HG03045 (cell line): ENCODE measurements around the gene B4GALT5.
"Not testable (repeated sequence)": the region's sequence is repeated elsewhere in the genome, so short reads cannot be mapped to it uniquely, and the experiment has no call there.

Experiments used
- ATAC-seq: cut with Tn5 transposase; IDR thresholded peaks from one replicate; pipeline ENCODE4 v1.9.1; 2021; ENCODE audit warnings: mild to moderate bottlenecking, moderate library complexity; ENCODE audit not compliant: unreplicated experiment

The B4GALT5 gene

DNA sequence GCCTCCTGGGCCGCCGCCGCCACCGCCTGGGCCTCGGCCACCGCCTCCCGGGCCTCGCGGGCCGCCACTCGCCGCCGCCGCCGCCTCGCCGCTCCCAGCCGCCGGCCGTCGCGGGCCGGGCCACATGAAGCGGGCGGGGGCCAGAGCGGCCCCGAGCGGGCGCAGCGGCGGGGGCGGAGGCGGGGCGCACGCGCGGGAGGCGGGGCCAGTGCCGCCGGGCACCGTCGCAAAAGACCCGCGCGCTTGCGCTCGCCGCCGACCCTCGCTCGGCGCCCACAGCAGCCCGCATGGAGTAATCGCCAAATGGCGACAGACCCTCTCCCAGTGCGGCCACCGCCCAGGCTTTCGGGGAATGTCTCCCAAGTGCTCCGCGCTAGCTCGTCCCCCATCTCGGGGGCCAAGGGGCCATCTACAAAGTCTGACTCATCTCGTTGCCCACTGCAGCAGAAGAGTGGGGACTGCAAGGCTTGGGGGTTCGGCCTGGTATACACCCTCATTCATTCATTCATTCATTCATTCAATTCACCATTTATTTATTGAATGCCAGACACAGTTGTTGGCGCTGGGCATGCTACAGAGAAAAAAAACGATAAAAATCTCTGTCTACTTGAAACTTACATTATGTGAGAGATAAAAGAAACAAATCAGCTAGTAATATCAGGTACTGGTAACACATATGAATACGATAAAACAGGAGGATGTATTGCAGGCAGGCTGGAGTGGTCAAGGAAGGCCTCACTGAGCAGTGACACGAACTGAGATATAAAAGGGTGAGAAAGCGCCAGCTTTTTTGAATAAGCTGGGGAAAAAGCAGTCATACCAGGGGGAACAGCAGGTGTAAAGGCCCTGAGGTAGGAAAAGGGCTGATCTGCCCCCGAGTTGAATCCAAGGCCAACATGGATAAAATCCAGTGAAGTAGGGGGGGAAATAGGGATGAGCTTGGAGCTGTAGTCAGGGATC is at the start of gene B4GALT5:
TSS of gene B4GALT5 (minus strand) at position 126 of the 960 bp plus-strand sequence. CDS start 188 bp downstream, outside the sequence.
- peak; percentile 85 for ATAC-seq

DNA sequence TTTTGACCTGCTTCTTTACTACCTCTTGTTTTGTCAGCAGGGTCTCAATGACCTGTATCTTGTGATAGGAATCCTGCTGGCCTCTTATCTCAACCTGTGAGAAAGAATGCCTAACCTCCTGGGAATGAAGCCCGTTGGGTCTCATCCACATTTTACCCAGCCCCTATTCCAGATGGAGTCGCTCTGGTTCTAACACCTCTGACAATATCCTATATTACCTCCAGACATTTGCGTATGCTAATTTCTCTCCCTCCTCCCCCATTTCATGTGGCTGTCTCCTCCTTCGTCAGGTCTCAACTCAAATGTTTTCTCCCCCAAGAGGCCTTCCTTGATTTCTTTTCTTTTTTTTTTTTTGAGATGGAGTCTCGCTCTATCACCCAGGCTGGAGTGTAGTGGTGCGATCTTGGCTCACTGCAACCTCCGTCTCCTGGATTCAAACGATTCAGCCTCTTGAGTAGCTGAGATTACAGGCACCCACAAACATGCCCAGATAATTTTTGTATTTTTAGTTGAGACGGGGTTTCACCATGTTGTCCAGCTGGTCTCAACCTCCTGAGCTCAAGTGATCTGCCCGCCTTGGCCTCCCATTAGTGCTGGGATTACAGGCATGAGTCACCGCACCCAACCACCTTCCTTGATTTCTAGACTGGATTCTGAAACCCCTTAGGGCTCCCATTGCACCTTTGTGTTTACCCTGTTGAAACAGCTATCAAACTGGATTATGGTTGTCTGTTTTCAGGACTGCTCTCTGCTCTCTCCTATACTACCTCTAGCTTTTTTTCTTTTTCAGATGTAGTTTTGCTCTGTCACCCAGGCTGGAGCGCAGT is 49.5 kb upstream of the B4GALT5 start:
- ATAC-seq, result no peak

DNA sequence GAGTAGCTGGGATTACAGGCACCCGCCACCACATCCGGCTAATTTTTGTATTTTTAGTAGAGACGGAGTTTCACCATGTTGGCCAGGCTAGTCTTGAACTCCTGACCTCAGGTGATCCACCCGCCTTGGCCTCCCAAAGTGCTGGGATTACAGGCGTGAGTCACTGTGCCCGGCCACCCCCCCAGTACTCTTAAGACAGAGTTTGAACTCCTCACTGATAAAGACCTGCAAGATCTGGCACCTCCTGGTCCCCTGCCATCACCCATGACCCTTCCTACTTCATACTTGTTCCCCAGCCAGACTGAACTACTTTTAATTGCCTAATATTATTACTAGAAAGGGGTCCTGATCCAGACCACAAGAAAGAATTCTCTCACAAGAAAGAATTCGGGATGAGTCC is 48.2 kb upstream of the B4GALT5 start:
- not testable (repeated sequence) for ATAC-seq

DNA sequence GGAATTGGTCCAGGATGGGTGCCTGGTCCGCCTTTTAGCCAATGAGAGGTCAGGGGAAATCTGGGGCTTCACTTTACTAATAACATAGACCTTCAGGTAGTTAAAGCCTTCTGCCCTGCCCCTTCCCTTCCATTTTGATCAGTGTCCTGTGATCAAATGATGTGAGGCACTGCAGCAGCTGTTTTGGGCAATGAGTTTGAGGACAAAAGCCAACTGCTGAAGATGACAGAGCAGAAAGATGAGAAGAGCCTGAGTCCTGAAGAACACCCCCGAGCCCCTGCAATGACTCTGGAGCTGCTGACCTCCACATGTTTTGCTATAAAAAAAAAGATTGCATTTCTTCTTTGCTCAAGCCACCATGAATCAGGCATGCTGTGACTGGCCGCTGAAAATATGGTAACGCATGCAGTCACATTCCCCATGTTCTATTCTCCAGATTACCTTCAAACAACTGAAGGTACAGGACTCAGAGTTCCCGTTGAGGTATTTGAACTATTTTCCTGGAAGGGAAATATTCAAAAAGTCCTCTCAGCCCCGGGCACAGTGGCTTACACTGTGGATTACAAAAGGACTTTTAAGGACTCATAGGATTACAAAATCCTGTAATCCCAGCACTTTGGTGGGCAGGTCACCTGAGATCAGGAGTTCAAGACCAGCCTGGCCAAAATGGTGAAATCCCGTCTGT is 45.7 kb upstream of the B4GALT5 start:
- no peak for ATAC-seq

GRCh38 chr20:49758781-49759180 is 45.1 kb upstream of the B4GALT5 start:
- ATAC-seq, result no peak

DNA sequence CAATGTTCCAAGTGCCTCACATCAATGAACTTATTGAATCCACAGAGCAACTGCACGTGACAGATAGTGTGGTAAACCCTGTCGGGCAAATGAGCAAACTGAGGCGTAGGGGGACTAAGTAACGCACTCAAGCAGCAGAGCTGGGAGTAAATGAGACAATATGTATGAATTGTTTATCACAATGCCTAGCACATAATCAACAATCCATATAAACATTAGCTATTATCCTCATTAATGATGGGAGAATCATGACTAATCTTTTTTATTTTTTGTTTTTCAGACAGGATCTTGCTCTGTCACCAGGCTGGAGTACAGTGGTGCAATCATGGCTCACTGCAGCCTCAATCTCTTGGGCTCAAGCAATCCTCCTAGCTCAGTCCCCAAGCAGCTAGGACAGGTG is 43.9 kb upstream of the B4GALT5 start:
- no peak for ATAC-seq

DNA sequence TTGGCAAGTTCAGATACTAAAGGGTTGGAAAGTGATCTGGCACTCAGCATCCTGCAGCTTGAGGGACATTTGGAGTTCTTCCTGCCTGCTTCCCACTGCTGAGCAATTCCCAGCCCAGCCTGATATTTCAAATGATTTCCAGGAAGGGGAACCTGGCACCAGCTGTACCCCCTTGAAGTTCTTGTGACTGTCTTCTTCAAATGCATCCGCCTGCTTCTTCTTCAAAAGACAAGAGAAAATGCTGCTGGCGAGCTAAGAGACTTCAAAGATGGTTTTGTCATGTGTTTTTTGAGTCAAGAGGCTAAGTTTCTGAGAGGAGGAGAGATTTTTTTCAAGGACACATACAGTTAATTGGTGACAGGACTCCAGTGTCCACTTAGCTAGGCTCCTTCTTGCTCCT is 42.6 kb upstream of the B4GALT5 start:
- no peak for ATAC-seq

DNA sequence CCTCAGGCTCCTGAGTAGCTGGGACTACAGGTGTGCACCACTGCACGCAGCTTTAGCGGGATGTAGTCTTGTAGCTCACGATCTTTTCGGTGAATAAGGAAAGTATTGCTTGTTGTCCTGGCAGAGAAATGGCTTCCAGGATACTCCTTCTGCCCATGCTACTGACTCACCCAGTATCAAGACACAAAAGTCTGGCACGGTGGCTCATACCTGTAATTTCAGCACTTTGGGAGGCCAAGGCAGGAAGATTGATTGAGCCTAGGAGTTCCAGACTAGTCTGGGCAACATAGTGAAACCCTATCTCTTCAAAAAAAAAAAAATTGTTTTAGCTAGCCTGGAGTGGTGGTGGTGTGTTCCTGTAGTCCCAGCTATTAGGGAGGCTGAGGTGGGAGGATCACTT is 40.9 kb upstream of the B4GALT5 start:
- ATAC-seq, result no peak

DNA sequence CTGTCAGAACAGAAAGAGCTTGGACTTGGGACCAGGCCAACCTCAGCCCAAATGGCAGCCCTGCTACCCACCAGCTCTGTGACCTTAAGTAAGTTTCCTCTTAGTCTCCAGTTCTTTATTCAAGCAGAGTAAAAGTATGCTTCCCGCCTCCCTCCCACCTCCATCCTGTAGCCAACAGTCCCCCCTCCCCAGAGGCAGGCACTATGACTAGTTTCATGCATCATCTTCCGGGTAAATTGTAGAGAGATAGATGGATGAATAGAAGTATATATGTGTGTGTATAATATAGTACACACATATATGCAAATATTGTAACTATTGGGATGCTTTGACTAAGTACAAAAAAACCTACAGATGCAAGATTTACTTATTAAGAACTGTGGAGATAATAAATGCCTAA is 39.5 kb upstream of the B4GALT5 start:
- ATAC-seq, result no peak

- no peak for ATAC-seq
These were observed 38.7 kb upstream of the B4GALT5 start for GRCh38 chr20:49752201-49752903.

DNA sequence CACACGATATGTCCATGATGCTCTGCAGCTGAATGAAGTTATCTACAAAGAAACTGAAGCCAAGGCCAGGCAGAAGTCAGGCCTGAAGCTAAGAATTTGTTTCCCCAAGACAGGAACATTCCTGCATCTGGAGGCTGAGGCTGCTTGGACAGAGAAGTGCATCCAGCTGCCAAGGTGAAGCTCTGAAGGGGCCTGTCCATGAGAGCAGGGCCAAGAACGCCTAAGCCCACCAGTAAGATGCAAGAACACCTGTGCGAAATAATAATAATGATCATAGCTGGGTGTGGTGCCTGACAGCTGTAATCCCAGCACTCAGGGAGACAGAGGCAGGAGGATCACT is 37.7 kb upstream of the B4GALT5 start:
- no peak for ATAC-seq

DNA sequence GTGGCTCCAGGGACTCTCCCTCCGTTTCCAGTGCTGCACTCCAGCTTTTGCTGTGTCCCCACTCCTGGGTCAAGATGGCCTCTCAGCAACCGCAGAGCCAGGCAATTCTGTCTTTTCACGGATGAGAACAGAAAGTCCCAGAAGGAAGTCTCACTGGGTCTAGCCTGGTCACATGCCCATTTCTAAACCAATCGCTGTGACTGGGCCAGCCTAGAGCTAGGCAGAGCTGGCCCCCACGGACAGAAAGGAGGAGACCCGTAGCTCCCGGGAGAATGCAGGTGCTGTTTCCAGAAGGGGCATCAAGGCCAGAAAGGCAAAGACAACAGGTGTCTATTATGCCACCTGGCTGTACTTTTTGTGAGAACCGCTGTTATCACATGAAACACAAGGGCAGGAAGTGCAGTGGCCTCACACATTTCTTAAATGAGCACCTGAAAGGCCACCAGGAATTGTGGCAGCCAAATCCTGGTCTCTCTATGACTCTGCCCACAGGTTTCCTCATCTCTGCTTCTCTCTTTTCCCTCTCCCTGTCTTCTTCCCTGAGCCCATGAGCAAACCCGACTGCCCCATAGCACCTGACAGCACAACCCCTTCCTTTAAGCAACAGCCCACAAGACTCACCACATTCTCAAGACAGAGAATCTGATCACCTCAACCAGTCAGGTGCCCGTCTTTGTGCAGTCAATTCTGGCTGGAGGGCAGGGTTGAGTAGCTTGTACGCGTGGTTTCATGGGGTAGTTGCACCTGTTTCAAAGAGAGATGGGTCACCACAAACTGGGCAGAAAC is 37.1 kb upstream of the B4GALT5 start:
- peak; percentile 72 for ATAC-seq

DNA sequence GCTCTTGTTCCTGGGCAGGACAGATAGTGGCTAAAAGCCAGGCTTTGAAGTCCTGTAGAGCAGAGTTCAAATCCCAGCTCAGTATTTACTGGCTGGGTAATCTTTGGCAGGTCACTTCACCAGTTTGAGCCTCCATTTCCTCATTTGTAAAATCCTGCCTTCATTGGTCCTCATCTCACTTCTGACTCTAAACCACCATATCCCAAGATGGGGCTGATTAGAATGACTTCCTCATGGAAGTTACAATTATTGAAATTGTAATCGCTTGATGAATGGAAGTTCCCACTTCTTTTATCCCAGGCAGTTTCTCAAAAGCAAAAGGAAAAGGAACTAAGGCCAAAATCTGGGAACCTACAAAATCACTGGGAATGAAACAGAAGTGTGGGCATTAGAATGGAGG is 35.9 kb upstream of the B4GALT5 start:
- ATAC-seq, result no peak

GRCh38 chr20:49748525-49748838 is 34.8 kb upstream of the B4GALT5 start:
- ATAC-seq, result no peak

- ATAC-seq, result no peak
These were observed 34.2 kb upstream of the B4GALT5 start for GRCh38 chr20:49747707-49748524.

DNA sequence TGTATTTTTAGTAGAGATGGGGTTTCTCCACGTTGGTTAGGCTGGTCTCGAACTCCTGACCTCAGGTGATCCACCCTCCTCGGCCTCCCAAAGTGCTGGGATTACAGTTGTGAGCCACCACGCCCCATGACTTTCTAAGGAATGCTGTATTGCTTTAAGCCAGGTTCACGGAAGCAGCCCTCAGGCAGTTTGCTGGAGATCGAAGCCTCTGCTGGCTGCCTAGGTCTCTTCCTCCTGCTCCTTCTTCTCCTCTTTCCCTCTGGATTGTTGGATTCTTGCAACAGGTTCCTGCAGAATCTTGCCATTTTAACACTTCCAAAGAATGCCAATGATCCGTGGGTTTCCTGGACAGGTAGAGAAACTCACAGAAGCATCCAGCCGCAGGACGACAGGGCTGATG is 29.3 kb upstream of the B4GALT5 start:
- ATAC-seq, result no peak

- ATAC-seq, result no peak
These were observed 28.3 kb upstream of the B4GALT5 start for GRCh38 chr20:49741977-49742376.

DNA sequence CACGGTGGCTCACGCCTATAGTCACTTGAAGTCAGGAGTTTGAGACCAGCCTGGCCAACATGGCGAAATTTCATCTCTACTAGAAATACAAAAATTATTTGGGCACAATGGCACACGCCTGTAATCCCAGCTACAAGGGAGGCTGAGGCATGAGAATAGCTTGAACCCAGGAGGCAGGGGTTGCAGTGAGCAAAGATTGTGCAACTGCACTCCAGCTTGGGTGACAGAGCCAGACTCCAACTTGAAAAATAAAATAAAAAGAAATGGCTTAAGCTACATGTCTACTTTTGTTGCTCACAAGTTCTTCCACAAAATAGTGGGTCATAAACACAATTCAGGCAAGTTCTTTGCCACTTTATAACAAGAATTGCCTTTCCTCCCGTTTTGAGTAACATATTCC is 27.1 kb upstream of the B4GALT5 start:
- no peak for ATAC-seq

DNA sequence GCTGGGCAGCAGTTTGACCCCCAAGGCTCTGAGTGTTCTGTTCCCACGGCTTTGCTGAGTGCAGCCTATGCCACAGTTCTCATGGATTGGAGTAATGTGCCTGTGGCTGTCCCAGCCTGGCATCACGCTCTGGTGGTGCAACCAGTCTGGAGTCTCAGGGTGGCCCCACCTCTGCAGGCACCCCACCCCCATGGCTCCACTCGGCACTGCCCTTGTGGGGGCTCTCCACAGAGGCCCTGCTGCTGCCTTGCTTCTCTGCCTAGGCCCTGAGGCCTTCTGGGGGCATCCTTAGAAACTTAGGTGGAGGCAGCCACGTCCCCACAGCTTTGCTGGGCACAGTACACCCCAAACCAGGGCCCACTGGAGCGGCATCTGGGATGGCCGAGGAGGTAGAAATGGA is 25.4 kb upstream of the B4GALT5 start:
- no peak for ATAC-seq
